HG03439 (cell line): ENCODE measurements around the gene AP3D1.
A peak's percentile ranks its signal among the peaks of the same experiment; 100 is the strongest.
"Not testable (repeated sequence)": the region's sequence is repeated elsewhere in the genome, so short reads cannot be mapped to it uniquely, and the experiment has no call there.

ENCODE experiments used
- ATAC-seq: cut with Tn5 transposase; IDR thresholded peaks from one replicate; pipeline ENCODE4 v1.9.1; 2021; ENCODE audit warnings: mild to moderate bottlenecking, moderate library complexity; ENCODE audit not compliant: unreplicated experiment

The AP3D1 gene

GRCh38 chr19:2151339-2152229 is at the start of gene AP3D1:
Gene AP3D1, minus strand, starts transcription at chr19:2151566. Its CDS starts 232 bp downstream, at chr19:2151334.
- peak; percentile 90 for ATAC-seq

GRCh38 chr19:2200624-2201294 is 49.4 kb upstream of the AP3D1 start:
- not testable (repeated sequence) for ATAC-seq

GRCh38 chr19:2199861-2200623 is 48.7 kb upstream of the AP3D1 start:
- ATAC-seq, result no peak

GRCh38 chr19:2199215-2199614 is 47.8 kb upstream of the AP3D1 start:
- ATAC-seq, result no peak

- no peak for ATAC-seq
Observed at GRCh38 chr19:2198317-2198716, 47.0 kb upstream of the AP3D1 start.

GRCh38 chr19:2197270-2197669 is 45.9 kb upstream of the AP3D1 start:
- no peak for ATAC-seq

- ATAC-seq, result no peak
Observed at GRCh38 chr19:2195914-2196313, 44.5 kb upstream of the AP3D1 start.

- no peak for ATAC-seq
Observed at GRCh38 chr19:2195361-2195760, 44.0 kb upstream of the AP3D1 start.

GRCh38 chr19:2194513-2195078 is 43.2 kb upstream of the AP3D1 start:
- ATAC-seq, result no peak

- no peak for ATAC-seq
Observed at GRCh38 chr19:2193807-2194206, 42.4 kb upstream of the AP3D1 start.

- ATAC-seq, result no peak
Observed at GRCh38 chr19:2192862-2193261, 41.5 kb upstream of the AP3D1 start.

- no peak for ATAC-seq
Observed at GRCh38 chr19:2191456-2192310, 40.3 kb upstream of the AP3D1 start.

GRCh38 chr19:2190848-2191455 is 39.6 kb upstream of the AP3D1 start:
- ATAC-seq, result no peak

- no peak for ATAC-seq
Observed at GRCh38 chr19:2189880-2190279, 38.5 kb upstream of the AP3D1 start.

GRCh38 chr19:2188708-2189385 is 37.5 kb upstream of the AP3D1 start:
- ATAC-seq, result no peak

- ATAC-seq, result no peak
Observed at GRCh38 chr19:2187159-2187558, 35.8 kb upstream of the AP3D1 start.

GRCh38 chr19:2186071-2186846 is 34.9 kb upstream of the AP3D1 start:
- no peak for ATAC-seq

- ATAC-seq, result no peak
Observed at GRCh38 chr19:2185734-2186070, 34.3 kb upstream of the AP3D1 start.
